Mesenchymal stem cell (in vitro differentiated cells and primary cell): ENCODE measurements around the gene DHX36.
A peak's percentile ranks its signal among the peaks of the same experiment; 100 is the strongest.

Experiments used
- DNase-seq: peaks from one replicate; pipeline ENCODE4 v3.0.0-alpha.2; 2013
- H2AFZ ChIP-seq: one replicate; pipeline ENCODE4 v1.6.1; 2013; ENCODE audit warnings: low read depth, mild to moderate bottlenecking, control low read depth, inconsistent platforms, low read length, moderate library complexity
- H2AK5ac ChIP-seq: 2 replicates; pipeline ENCODE4 v1.6.1; 2013; ENCODE audit warnings: low read length, moderate library complexity, mild to moderate bottlenecking, inconsistent platforms; ENCODE audit not compliant: severe bottlenecking
- H2BK120ac ChIP-seq: one replicate; pipeline ENCODE4 v1.6.1; 2013; ENCODE audit warnings: low read depth, mild to moderate bottlenecking, inconsistent platforms, low read length, moderate library complexity
- H2BK12ac ChIP-seq, 2 experiments: one replicate each; pipeline ENCODE4 v1.6.1; 2013; ENCODE audit warnings: inconsistent platforms in 2 of 2, low read length in 2 of 2, mild to moderate bottlenecking in 2 of 2, moderate library complexity in 2 of 2, control low read depth in 1 of 2
- H2BK15ac ChIP-seq: one replicate; pipeline ENCODE4 v1.6.1; 2013; ENCODE audit warnings: mild to moderate bottlenecking, low read depth, inconsistent platforms; ENCODE audit not compliant: poor library complexity, severe bottlenecking
- H2BK5ac ChIP-seq: 2 replicates; pipeline ENCODE4 v1.6.1; 2013; ENCODE audit warnings: low read depth, mild to moderate bottlenecking, low read length, control low read depth, inconsistent platforms; ENCODE audit not compliant: poor library complexity, severe bottlenecking
- H3K14ac ChIP-seq, 2 experiments: one replicate each; pipeline ENCODE4 v1.6.1; 2013; ENCODE audit warnings: inconsistent platforms in 2 of 2, low read length in 2 of 2, control low read depth in 1 of 2, mild to moderate bottlenecking in 1 of 2, moderate library complexity in 1 of 2
- H3K18ac ChIP-seq, 2 experiments: one replicate each; pipeline ENCODE4 v1.6.1; 2013; ENCODE audit warnings: inconsistent platforms in 2 of 2, low read length in 2 of 2, control low read depth in 1 of 2, low read depth in 1 of 2, mild to moderate bottlenecking in 1 of 2
- H3K23ac ChIP-seq, 2 experiments: one replicate each; pipeline ENCODE4 v1.6.1; 2013; ENCODE audit warnings: inconsistent platforms in 2 of 2, low read length in 2 of 2, mild to moderate bottlenecking in 2 of 2, moderate library complexity in 2 of 2, control low read depth in 1 of 2
- H3K27ac ChIP-seq: 2 replicates; pipeline ENCODE4 v1.5.1; 2013; ENCODE audit warnings: mild to moderate bottlenecking, moderate library complexity, low read length, control low read depth, inconsistent platforms; ENCODE audit not compliant: poor library complexity, severe bottlenecking
- H3K27me3 ChIP-seq, 2 experiments: 2 replicates each; pipeline versions ENCODE4 v1.6.1 to v1.7.0; 2013; ENCODE audit warnings: low read length in 2 of 2, mild to moderate bottlenecking in 2 of 2, moderate library complexity in 2 of 2, control low read depth in 1 of 2, inconsistent platforms in 1 of 2; ENCODE audit not compliant: control insufficient read depth in 1 of 2, insufficient read depth in 1 of 2
- H3K36me3 ChIP-seq, 2 experiments: 2 replicates each; pipeline versions ENCODE4 v1.6.1 to v1.7.0; 2013; ENCODE audit warnings: low read length in 2 of 2, control low read depth in 1 of 2, inconsistent platforms in 1 of 2, low read depth in 1 of 2, mild to moderate bottlenecking in 1 of 2; ENCODE audit not compliant: insufficient read depth in 2 of 2, control insufficient read depth in 1 of 2
- H3K4ac ChIP-seq, 2 experiments: one replicate each; pipeline ENCODE4 v1.6.1; 2013; ENCODE audit warnings: inconsistent platforms in 2 of 2, low read length in 2 of 2, mild to moderate bottlenecking in 2 of 2, moderate library complexity in 2 of 2, control low read depth in 1 of 2, low read depth in 1 of 2
- H3K4me1 ChIP-seq: 2 replicates; pipeline ENCODE4 v1.6.1; 2013; ENCODE audit warnings: low read depth, low read length, control low read depth; ENCODE audit not compliant: control insufficient read depth, insufficient read depth
- H3K4me2 ChIP-seq: 2 replicates; pipeline ENCODE4 v1.6.1; 2013; ENCODE audit warnings: low read length, mild to moderate bottlenecking, inconsistent platforms; ENCODE audit not compliant: poor library complexity, severe bottlenecking
- H3K4me3 ChIP-seq, 2 experiments: 2 replicates each; pipeline versions ENCODE4 v1.5.1 to v1.7.0; 2013; ENCODE audit warnings: low read length in 2 of 2, mild to moderate bottlenecking in 2 of 2, control low read depth in 1 of 2, low read depth in 1 of 2; ENCODE audit not compliant: insufficient read depth in 1 of 2
- H3K79me1 ChIP-seq: replicated peaks from 2 replicates; pipeline ENCODE4 v1.6.1; 2013; ENCODE audit warnings: mild to moderate bottlenecking, control low read depth, low read length, inconsistent platforms; ENCODE audit not compliant: poor library complexity, severe bottlenecking
- H3K9ac ChIP-seq: 2 replicates; pipeline ENCODE4 v1.7.0; 2013; ENCODE audit warnings: mild to moderate bottlenecking, low read length, moderate library complexity
- H3K9me3 ChIP-seq: 2 replicates; pipeline ENCODE4 v1.7.0; 2013; ENCODE audit warnings: mild to moderate bottlenecking, low read length; ENCODE audit not compliant: control insufficient read depth
- H4K8ac ChIP-seq: one replicate; pipeline ENCODE4 v1.6.1; 2013; ENCODE audit warnings: inconsistent platforms, mild to moderate bottlenecking, low read length, moderate library complexity
- H4K91ac ChIP-seq: one replicate; pipeline ENCODE4 v1.6.1; 2013; ENCODE audit warnings: mild to moderate bottlenecking, low read length, inconsistent platforms
- WGBS: methylation state at CpG from one replicate; pipeline ENCODE4 v1.1.7; 2013; ENCODE audit warnings: mixed read lengths; 5-methylcytosine and 5-hydroxymethylcytosine counted together

The DHX36 gene

DNA sequence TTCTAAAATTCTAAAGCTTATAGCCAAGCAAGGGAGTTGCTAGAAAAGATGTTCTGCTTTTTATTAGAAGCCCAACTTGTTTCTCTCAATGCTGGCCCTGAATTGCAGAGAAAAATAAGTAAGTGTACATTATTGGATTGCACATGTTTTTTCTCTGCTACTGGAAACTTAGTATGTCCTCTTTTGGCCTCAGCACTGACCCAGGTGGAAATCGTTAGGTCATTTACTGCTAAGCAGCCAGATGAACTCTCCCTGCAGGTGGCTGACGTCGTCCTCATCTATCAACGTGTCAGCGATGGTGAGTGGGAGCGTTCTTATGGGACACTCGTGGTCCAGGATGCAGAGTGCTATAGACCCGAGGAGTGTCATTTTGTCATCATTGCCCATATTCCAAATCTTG is 69.8 kb downstream of the DHX36 start:
- Histone ChIP-seq H4K91ac (no peak overlapping the region), H3K9ac (no peak overlapping the region), H3K4me3 (no peak overlapping the region), H2AK5ac (no peak overlapping the region), H3K4me2 (no peak overlapping the region), H3K14ac (no peak overlapping the region), H3K4ac (no peak overlapping the region), H3K36me3 (peaks cover 16 to 74% of the 10 kb centered on the region in 2 experiments), H3K4me1 (no peaks in the 10 kb centered on the region), H2BK120ac (no peak overlapping the region), H3K27me3 (no peaks in the 10 kb centered on the region), H3K79me1 (peaks cover 5% of the 10 kb centered on the region), H3K18ac (no peak overlapping the region), H2BK12ac (no peak overlapping the region), H2AFZ (no peak overlapping the region), H3K9me3 (no peaks in the 10 kb centered on the region), H4K8ac (no peak overlapping the region), H2BK5ac (no peak overlapping the region), H2BK15ac (no peak overlapping the region), H3K23ac (no peak overlapping the region), H3K27ac (no peak overlapping the region)
- 97% methylated on average over 6 of the region's 8 CpGs for WGBS
- no peak for DNase-seq

GRCh38 chr3:154252759-154253638 is 71.3 kb downstream of the DHX36 start:
- H2BK120ac ChIP-seq, result no peak overlapping the region
- WGBS, result 6% methylated on average over 6 of the region's 11 CpGs

DNA sequence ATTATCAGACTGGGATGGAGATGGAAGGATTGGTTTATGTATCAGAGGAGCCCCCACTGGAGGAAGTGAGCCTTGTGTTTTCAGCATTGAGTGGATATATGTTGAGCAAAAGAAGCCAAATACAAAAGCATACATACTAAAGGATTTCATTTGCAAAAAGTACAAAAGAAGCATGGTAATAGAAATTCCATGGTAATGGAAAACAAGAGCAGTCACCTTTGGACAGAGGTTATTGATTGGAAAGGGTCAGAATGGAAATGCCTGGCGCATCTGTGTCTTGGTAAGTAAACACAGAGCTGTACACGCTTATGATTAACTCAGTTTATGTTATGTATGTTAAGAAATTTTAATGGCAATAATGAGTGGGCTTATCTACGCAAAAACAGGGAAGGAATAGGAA is 72.7 kb downstream of the DHX36 start:
- Histone ChIP-seq H3K27ac (no peak overlapping the region), H3K79me1 (no peaks in the 10 kb centered on the region), H4K91ac (no peak overlapping the region), H2AFZ (no peak overlapping the region), H3K9me3 (no peaks in the 10 kb centered on the region), H3K4me3 (no peak overlapping the region), H4K8ac (no peak overlapping the region), H3K23ac (no peak overlapping the region), H3K14ac (no peak overlapping the region), H3K18ac (no peak overlapping the region), H3K36me3 (peaks cover 10 to 57% of the 10 kb centered on the region in 2 experiments), H3K4ac (no peak overlapping the region), H2BK5ac (no peak overlapping the region), H2BK12ac (no peak overlapping the region), H2BK15ac (no peak overlapping the region), H3K27me3 (no peaks in the 10 kb centered on the region), H3K9ac (no peak overlapping the region), H3K4me2 (no peak overlapping the region), H2AK5ac (no peak overlapping the region), H3K4me1 (no peaks in the 10 kb centered on the region), H2BK120ac (no peak overlapping the region)
- WGBS, result 99% methylated on average over 3 of the region's 3 CpGs
- no peak for DNase-seq

More at GRCh38 chr3:154252759-154253638, 71.3 kb downstream of the DHX36 start:
- Histone ChIP-seq H3K18ac (no peak overlapping the region), H3K27ac (no peak overlapping the region), H2AK5ac (no peak overlapping the region), H3K9me3 (no peaks in the 10 kb centered on the region), H3K4me2 (no peak overlapping the region), H3K9ac (no peak overlapping the region), H3K4me1 (no peaks in the 10 kb centered on the region), H4K8ac (no peak overlapping the region), H2AFZ (no peak overlapping the region), H2BK15ac (no peak overlapping the region), H3K4ac (no peak overlapping the region), H2BK12ac (no peak overlapping the region), H2BK5ac (no peak overlapping the region), H3K79me1 (no peaks in the 10 kb centered on the region), H4K91ac (no peak overlapping the region), H3K4me3 (peak overlapping the region in 1 of 2 experiments; percentile 34), H3K27me3 (no peaks in the 10 kb centered on the region), H3K36me3 (peaks cover 13 to 71% of the 10 kb centered on the region in 2 experiments), H3K14ac (no peak overlapping the region), H3K23ac (no peak overlapping the region)
- DNase-seq, result peak; percentile 87

- H2AFZ ChIP-seq, result no peak overlapping the region
These were observed 74.0 kb downstream of the DHX36 start for GRCh38 chr3:154250291-154250690.

More at GRCh38 chr3:154250291-154250690, 74.0 kb downstream of the DHX36 start:
- Histone ChIP-seq H3K9me3 (no peaks in the 10 kb centered on the region), H3K23ac (no peak overlapping the region), H3K36me3 (peaks cover 9 to 47% of the 10 kb centered on the region in 2 experiments), H3K18ac (no peak overlapping the region), H3K79me1 (no peaks in the 10 kb centered on the region), H3K14ac (no peak overlapping the region), H4K8ac (no peak overlapping the region), H3K4me1 (no peaks in the 10 kb centered on the region), H2AK5ac (no peak overlapping the region), H2BK12ac (no peak overlapping the region), H3K27ac (no peak overlapping the region), H2BK5ac (no peak overlapping the region), H3K4me3 (no peak overlapping the region), H3K4me2 (no peak overlapping the region), H2BK120ac (no peak overlapping the region), H4K91ac (no peak overlapping the region), H3K27me3 (no peaks in the 10 kb centered on the region), H3K9ac (no peak overlapping the region), H3K4ac (no peak overlapping the region), H2BK15ac (no peak overlapping the region)
- 99% methylated on average over 4 of the region's 4 CpGs for WGBS
- DNase-seq, result no peak
